ENCODE results near the gene GRM8.

- no peak for TF ChIP-seq CTCF (IDR thresholded peaks at IDR 0.05; ENCODE audit: low read length)
- TF ChIP-seq EZH2 (IDR thresholded peaks at IDR 0.05; ENCODE audit: borderline replicate concordance, low read length) = no peak
These were observed 161.1 kb downstream of the GRM8 start for GRCh38 chr7:127091620-127092019.
